GM18858 (cell line): ENCODE measurements around the gene PTPRN2.

Experiments
- ATAC-seq: cut with Tn5 transposase; IDR thresholded peaks from one replicate; pipeline ENCODE4 v1.9.1; 2021; ENCODE audit not compliant: unreplicated experiment

PTPRN2 gene

DNA sequence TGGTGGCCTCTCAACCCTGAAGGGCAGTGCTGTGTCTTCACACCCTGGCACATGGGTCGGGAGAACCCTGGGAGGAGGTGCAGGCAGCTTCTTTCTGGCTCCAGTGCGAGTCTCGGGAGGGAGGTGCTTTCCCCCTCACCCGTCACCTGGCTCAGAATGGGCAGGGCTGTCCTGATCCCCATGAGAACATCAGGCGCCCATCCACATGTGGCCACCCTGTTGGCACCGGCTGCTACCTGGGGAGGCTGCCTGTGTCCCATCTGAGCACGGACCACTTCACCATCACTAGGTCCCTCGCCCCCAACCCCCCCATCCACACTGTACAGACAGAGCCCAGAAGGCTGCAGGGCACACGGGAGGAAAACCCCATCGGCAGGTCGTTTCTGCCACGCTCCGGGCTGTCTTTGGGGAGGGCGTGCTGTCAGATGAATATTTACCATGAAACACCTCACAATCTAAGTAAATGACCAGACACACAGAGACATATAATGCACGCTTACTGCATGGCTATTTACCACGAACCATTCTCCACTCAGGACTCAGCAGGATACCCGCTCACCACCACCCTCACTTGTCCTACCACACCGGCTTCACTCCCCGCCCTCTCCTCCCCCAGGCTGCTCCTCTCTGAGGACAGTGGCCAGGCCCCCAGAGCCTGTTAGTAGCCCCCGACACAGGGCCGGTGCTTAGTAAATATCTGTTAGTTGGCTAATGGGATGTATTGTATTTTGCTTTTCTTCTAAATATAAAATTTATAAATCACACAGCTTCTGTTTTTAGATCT, 968.6 kb downstream of the PTPRN2 start:
- no peak for ATAC-seq

DNA sequence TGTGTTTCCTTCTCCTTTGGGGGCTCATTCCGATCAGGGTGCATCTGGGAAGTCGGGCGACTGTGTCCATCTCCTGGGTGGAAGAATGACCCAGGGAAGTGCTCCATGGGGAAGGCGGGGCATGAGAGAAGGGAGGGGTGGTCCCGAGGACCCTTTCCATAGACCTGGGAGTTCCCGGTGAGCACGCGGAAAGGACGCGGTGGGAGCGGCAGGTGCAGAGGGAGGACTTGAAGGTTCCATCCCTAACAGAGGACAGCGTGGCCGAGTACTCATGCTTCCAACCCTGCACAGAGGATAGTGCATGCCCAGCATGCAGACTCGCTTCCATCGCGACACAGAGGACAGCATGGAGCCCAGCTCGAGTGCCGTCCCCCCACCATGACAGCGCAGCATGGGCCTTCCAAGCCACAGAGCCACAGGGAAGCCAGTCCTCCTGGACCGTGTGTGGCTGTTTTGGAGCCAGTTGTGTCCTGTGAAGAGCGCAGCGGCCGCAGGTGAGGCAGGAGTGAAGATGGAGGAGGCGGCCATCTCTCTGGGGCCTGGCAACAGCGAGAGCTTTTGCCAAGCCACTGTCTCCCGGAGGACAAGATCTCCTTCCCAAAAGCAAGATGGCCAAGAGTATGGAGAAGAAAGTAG, 969.4 kb downstream of the PTPRN2 start:
- ATAC-seq = no peak

- ATAC-seq = no peak
Measured at GRCh38 chr7:157617401-157617800, 970.2 kb downstream of the PTPRN2 start.

- no peak for ATAC-seq
Measured at GRCh38 chr7:157616931-157617330, 970.7 kb downstream of the PTPRN2 start.

DNA sequence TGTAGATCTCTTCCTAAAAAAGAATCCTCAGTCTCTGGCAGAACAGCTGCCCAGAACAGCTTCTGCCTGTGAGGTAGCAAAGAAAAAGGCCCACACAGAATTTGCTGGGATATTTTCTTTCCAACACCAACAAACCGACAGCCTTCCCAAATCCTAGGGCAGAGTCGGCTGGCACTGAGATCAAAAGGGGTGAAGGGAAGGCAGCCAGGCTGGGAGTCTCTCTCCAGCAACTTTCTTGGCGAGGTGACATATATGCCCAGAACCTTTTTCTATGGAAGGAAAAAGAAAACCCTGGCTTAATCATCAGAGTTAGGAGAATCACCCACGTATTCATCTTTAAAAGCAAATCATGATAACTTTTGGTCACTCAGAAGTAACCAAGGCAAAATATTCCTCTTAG, 971.2 kb downstream of the PTPRN2 start:
- no peak for ATAC-seq

DNA sequence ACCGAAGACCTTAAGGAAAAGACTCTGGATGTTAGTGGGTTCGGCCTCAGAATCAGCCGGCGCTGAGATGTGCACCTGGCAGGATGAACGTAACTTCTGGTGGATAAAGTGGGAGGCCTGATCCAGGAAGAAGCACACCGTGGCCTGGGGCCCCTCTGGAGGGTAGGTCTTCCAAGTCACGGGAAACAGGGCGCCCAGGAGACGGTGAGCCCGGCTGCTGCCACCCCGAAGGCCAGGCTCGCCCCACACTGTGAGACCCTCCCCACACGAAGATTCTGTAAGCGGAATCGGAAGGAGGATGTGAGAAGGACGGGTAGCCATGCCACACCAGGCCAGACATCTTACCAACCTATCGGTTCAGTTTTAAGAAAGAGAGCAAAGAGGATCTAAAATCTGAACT, 971.8 kb downstream of the PTPRN2 start:
- no peak for ATAC-seq

GRCh38 chr7:157615101-157615817, 972.4 kb downstream of the PTPRN2 start:
- no peak for ATAC-seq

- no peak for ATAC-seq
Measured at GRCh38 chr7:157614457-157615020, 973.1 kb downstream of the PTPRN2 start.

- no peak for ATAC-seq
Measured at GRCh38 chr7:157613575-157614322, 973.9 kb downstream of the PTPRN2 start.

- peak; percentile 49 for ATAC-seq
Measured at GRCh38 chr7:157612664-157613561, 974.7 kb downstream of the PTPRN2 start.

GRCh38 chr7:157612009-157612663, 975.5 kb downstream of the PTPRN2 start:
- ATAC-seq = no peak

GRCh38 chr7:157611341-157611740, 976.3 kb downstream of the PTPRN2 start:
- ATAC-seq = no peak

DNA sequence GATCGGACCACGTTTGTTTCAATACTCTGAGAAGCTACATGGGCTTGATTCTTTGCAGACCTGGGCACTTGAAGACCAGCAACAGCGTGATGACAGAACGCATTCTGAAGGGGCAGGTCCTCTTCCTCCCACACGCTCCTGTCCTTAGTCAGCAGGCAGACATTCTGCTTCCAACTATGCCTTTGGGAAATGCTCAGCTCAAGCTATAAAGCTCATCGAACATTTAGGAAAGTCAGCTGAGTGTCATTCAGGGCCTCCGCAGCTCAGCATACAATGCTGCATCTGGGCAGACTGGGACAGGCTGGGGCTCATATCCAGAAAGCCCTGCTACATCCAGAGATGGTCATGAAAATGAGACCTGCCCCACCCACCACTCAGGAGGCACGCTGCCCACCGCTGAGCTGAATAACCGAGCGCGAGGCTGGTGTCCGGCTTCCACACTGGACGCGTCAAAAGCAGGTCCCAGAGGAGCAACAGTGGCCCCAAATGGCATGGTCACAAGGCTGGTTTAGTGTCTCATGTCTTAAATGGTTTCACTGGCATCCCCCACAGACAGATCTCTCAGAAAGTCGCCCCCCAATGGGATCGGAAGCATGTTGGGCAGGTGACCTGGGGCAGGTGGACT, 976.8 kb downstream of the PTPRN2 start:
- ATAC-seq = no peak

- no peak for ATAC-seq
Measured at GRCh38 chr7:157609932-157610640, 977.5 kb downstream of the PTPRN2 start.

GRCh38 chr7:157609516-157609915, 978.1 kb downstream of the PTPRN2 start:
- no peak for ATAC-seq

- no peak for ATAC-seq
Measured at GRCh38 chr7:157607218-157607617, 980.4 kb downstream of the PTPRN2 start.

DNA sequence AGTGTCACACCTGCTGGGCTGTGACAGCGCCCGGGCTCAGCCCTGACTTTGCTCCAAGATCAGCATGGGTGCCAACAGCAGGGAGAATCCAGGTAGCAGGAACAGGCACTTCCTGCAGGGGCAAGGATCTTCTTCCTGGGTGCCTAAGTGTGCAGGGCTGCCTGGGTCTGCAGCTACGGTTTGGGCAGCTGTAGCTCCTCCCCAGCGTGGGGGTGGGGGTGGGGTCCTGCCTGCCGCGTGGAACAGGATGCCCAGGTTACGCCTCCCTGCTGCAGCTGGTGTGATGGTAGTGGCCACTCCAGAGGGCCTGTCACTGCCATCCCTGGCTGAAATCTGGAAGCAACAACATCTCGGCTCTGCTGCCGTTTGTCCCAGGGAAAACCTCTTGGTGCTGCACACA, 981.5 kb downstream of the PTPRN2 start:
- no peak for ATAC-seq

DNA sequence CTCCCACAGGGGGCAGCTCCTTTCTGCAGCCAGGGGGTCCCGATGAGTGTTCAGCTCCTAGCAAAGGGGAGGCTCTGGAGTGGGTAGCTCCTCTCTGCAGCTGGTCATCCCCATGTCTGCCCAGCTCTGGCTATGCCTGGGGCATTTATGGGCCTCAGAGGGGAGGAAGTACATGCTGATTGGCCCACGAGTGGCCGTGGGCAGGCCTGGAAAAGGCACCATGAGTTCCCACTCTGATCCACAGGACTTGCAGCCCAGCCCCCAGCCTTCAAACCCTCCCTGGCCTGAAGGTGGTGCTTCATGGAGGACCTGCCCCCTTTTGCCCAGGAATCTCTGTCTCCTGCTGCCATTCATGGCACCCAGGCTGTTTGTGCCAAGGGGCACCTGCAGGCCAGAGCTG, 982.0 kb downstream of the PTPRN2 start:
- no peak for ATAC-seq
